Keratinocyte (primary cell): Measurements from ENCODE around the gene KLHL29. TPM values are rescaled to one million over a fixed set of nuclear protein-coding genes. Genes with fewer than 3 reads are reported as not detected.

ENCODE experiments used
- DNase-seq: peaks from one replicate; pipeline ENCODE4 v3.0.0-alpha.2; 2011; ENCODE audit warnings: low read depth, missing footprints, low spot score
- FAIRE-seq: peaks from 2 replicates; lab custom pipeline; 2011; peaks lifted over from hg19 to GRCh38; lab: Jason Lieb, UNC
- H2AFZ ChIP-seq: 2 replicates; pipeline ENCODE4 v1.6.0; 2012; ENCODE audit warnings: low read length, control low read depth, inconsistent platforms; ENCODE audit not compliant: control insufficient read depth
- H3K27ac ChIP-seq: 2 replicates; pipeline ENCODE4 v1.5.1; 2011; ENCODE audit warnings: low read length; ENCODE audit not compliant: control insufficient read depth, insufficient read depth
- H3K27me3 ChIP-seq: 3 replicates; pipeline ENCODE4 v1.6.0; 2011; ENCODE audit warnings: low read length; ENCODE audit not compliant: control insufficient read depth, insufficient read depth; ENCODE audit errors: extremely low read depth
- H3K36me3 ChIP-seq, 2 experiments: 2 replicates in 1 of 2; 3 replicates in 1 of 2; pipeline ENCODE4 v1.5.1; 2011; ENCODE audit warnings: low read length in 2 of 2, mild to moderate bottlenecking in 1 of 2; ENCODE audit not compliant: control insufficient read depth in 2 of 2, insufficient read depth in 2 of 2; ENCODE audit errors: extremely low read depth in 1 of 2
- H3K4me1 ChIP-seq: 3 replicates; pipeline ENCODE4 v1.5.1; 2011; ENCODE audit warnings: low read length; ENCODE audit not compliant: control insufficient read depth, insufficient read depth; ENCODE audit errors: extremely low read depth
- H3K4me2 ChIP-seq: 3 replicates; pipeline ENCODE4 v1.6.0; 2011; ENCODE audit warnings: low read depth, low read length; ENCODE audit not compliant: control insufficient read depth, insufficient read depth; ENCODE audit errors: extremely low read depth
- H3K4me3 ChIP-seq, 3 experiments: fragments of 200-600 bp in 1 of 3; sonication (generic) in 1 of 3; 2 replicates in 2 of 3; 3 replicates in 1 of 3; pipeline ENCODE4 v1.5.1; 2011 to 2016; ENCODE audit warnings: low read length in 3 of 3, mild to moderate bottlenecking in 3 of 3, control low read depth in 2 of 3, inconsistent platforms in 1 of 3, low read depth in 1 of 3, mixed read lengths in 1 of 3, mixed run types in 1 of 3, moderate library complexity in 1 of 3; ENCODE audit not compliant: control insufficient read depth in 2 of 3, insufficient read depth in 2 of 3; ENCODE audit errors: extremely low read depth in 1 of 3
- H3K79me2 ChIP-seq: 2 replicates; pipeline ENCODE4 v1.6.0; 2012; ENCODE audit warnings: low read length; ENCODE audit not compliant: control insufficient read depth, insufficient read depth
- H3K9ac ChIP-seq: 3 replicates; pipeline ENCODE4 v1.6.0; 2011; ENCODE audit warnings: low read length; ENCODE audit not compliant: control insufficient read depth, insufficient read depth; ENCODE audit errors: extremely low read depth
- H3K9me1 ChIP-seq: 3 replicates; pipeline ENCODE4 v1.6.0; 2011; ENCODE audit warnings: low read length; ENCODE audit not compliant: control insufficient read depth, insufficient read depth; ENCODE audit errors: extremely low read depth
- H3K9me3 ChIP-seq: 2 replicates; pipeline ENCODE4 v1.5.1; 2012; ENCODE audit warnings: low read depth, low read length; ENCODE audit not compliant: control insufficient read depth
- H4K20me1 ChIP-seq: 3 replicates; pipeline ENCODE4 v1.6.0; 2011; ENCODE audit warnings: low read length; ENCODE audit not compliant: control insufficient read depth, insufficient read depth; ENCODE audit errors: extremely low read depth
- EZH2 ChIP-seq: IDR thresholded peaks from one replicate; pipeline ENCODE4 v1.6.1; 2012; ENCODE audit warnings: inconsistent platforms, mild to moderate bottlenecking, low read length, moderate library complexity
- dilution Hi-C: fragments of 300-500 bp; cut with MboI; formaldehyde crosslinking; loops from one replicate; pipeline ENCODE4 v1.7.0; 2020; ENCODE audit warnings: low sequenced_read_pairs; ENCODE audit not compliant: extremely low pct_ligation_motif_present
- polyA plus RNA-seq, 5 experiments: library from polyadenylated mRNA; depleted of rRNA in 3 of 5; stranded (reverse) in 3 of 5; stranded (forward) in 1 of 5; unstranded in 1 of 5; fragments of >200 nt; gene quantifications; 1 replicate in 1 of 5; 2 replicates in 3 of 5; 3 replicates in 1 of 5; pipeline versions ENCODE4 v1.2.1 to v1.2.3, GENCODE V29; 2011 to 2012; ENCODE audit warnings: missing spikeins in 2 of 5, low read depth in 1 of 5, low replicate concordance in 1 of 5
- TF ChIP-seq, protein P1 (sequence below), 3 experiments: IDR thresholded peaks in 1 of 3; conservative IDR thresholded peaks in 1 of 3; optimal IDR thresholded peaks in 1 of 3; 2 replicates in 2 of 3; 3 replicates in 1 of 3; pipeline versions ENCODE3 to v1.5.1; 2011; ENCODE audit warnings: low read length in 3 of 3, mild to moderate bottlenecking in 3 of 3, moderate library complexity in 2 of 3, control low read depth in 1 of 3, inconsistent platforms in 1 of 3; ENCODE audit not compliant: insufficient read depth in 2 of 3; ENCODE audit errors: extremely low read depth in 1 of 3

KLHL29 gene
- polyA plus RNA-seq, 1 donor (not counting 4 experiments of a cell fraction or from before 2014, with no cell fraction given) = 4.7 TPM

DNA sequence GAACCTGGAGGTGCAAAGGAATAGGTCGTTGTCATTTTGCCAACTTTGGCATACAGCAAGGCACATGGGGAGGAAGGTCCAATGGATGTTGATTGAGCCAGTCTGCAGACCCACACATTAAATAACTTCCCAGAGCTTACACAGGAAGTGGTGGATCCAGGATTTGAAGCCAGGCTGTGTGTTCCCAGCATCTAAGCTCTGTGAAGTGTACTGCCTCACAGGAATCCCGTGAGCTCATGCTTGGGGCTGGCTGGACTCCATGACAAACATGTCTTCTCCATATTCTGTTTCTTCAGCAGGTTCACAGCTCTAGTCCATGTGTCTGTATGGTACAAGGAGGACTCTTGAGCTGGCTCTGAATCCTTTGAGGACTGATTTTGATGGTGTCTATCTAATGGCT lies 63.9 kb downstream of the KLHL29 start:
- Histone ChIP-seq H3K27ac (no peak overlapping the region), H3K4me1 (peaks cover 22% of the 10 kb centered on the region), H3K36me3 (peaks cover 0 to 3% of the 10 kb centered on the region in 2 experiments), H3K4me2 (no peak overlapping the region), H3K79me2 (no peaks in the 10 kb centered on the region), H3K4me3 (no peak overlapping the region), H3K9me3 (no peaks in the 10 kb centered on the region), H3K27me3 (peaks cover 3% of the 10 kb centered on the region), H2AFZ (no peak overlapping the region), H3K9ac (no peak overlapping the region), H3K9me1 (peaks cover 5% of the 10 kb centered on the region), H4K20me1 (peaks cover 26% of the 10 kb centered on the region)
- FAIRE-seq = no peak
- dilution Hi-C loops = no loop called here
- no peak for DNase-seq
- TF ChIP-seq EZH2 = no peak
- TF ChIP-seq, protein P1, sequence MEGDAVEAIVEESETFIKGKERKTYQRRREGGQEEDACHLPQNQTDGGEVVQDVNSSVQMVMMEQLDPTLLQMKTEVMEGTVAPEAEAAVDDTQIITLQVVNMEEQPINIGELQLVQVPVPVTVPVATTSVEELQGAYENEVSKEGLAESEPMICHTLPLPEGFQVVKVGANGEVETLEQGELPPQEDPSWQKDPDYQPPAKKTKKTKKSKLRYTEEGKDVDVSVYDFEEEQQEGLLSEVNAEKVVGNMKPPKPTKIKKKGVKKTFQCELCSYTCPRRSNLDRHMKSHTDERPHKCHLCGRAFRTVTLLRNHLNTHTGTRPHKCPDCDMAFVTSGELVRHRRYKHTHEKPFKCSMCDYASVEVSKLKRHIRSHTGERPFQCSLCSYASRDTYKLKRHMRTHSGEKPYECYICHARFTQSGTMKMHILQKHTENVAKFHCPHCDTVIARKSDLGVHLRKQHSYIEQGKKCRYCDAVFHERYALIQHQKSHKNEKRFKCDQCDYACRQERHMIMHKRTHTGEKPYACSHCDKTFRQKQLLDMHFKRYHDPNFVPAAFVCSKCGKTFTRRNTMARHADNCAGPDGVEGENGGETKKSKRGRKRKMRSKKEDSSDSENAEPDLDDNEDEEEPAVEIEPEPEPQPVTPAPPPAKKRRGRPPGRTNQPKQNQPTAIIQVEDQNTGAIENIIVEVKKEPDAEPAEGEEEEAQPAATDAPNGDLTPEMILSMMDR (optimal IDR thresholded peaks at IDR 0.05 in 1 of 3, IDR thresholded peaks at IDR 0.05 in 1 of 3, conservative IDR thresholded peaks at IDR 0.05 in 1 of 3; ENCODE audit: extremely low read depth in 1 of 3, insufficient read depth in 2 of 3, low read length in 3 of 3) = no peak

DNA sequence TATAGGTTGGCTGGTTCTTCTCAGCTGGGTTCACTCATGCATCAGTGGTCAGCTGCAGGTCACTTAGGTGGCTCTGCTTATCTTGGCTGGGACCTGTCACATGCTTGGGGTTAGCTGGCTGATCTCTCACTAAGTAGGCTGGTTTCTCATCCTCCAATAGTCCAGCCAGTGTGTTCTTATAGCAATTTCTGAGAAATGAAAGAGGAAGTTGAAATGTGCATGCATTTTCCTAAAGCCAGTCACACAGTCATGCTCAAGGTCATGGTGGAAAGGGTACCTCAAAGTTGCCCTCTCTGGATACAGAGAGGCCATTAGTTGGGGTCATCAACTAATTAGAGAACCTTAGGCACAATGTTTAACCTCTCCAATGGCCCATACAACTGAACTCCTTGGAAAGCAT lies 64.4 kb downstream of the KLHL29 start:
- no peak for FAIRE-seq
- H4K20me1 ChIP-seq = peaks cover 26% of the 10 kb centered on the region
- dilution Hi-C loops = no loop called here
- H3K4me2 ChIP-seq = no peak overlapping the region
- H3K36me3 ChIP-seq = peaks cover 0 to 3% of the 10 kb centered on the region in 2 experiments
- H3K27ac ChIP-seq = no peak overlapping the region
- DNase-seq = no peak
- H3K9ac ChIP-seq = no peak overlapping the region
- no peak overlapping the region for H2AFZ ChIP-seq
- no peaks in the 10 kb centered on the region for H3K9me3 ChIP-seq
- peaks cover 3% of the 10 kb centered on the region for H3K27me3 ChIP-seq
- H3K4me3 ChIP-seq = no peak overlapping the region
- peaks cover 5% of the 10 kb centered on the region for H3K9me1 ChIP-seq
- H3K4me1 ChIP-seq = peaks cover 22% of the 10 kb centered on the region
- TF ChIP-seq, protein P1 (optimal IDR thresholded peaks at IDR 0.05 in 1 of 3, IDR thresholded peaks at IDR 0.05 in 1 of 3, conservative IDR thresholded peaks at IDR 0.05 in 1 of 3; ENCODE audit: extremely low read depth in 1 of 3, insufficient read depth in 2 of 3, low read length in 3 of 3) = no peak
- TF ChIP-seq EZH2 = no peak
- H3K79me2 ChIP-seq = no peaks in the 10 kb centered on the region
